ENCODE results near the gene TECR. TPM values are rescaled to one million over a fixed set of nuclear protein-coding genes. Genes with fewer than 3 reads are reported as not detected.
A peak's percentile ranks its signal among the peaks of the same experiment; 100 is the strongest.

The TECR gene
- total RNA-seq, 3 donors from 2014 or later (not counting 1 experiment from before 2014, with no cell fraction given) = 123 to 158 (median 131) TPM

GRCh38 chr19:14561847-14562351, 32.5 kb downstream of the TECR start:
- TF ChIP-seq CTCF (IDR thresholded peaks at IDR 0.05) = no peak
- peaks cover 19% of the 10 kb centered on the region for H3K36me3 ChIP-seq (ENCODE audit: control insufficient read depth, insufficient read depth, low read length)
- Mint-ChIP-seq H3K9me3 (no peaks in the 10 kb centered on the region), H3K27me3 (ENCODE audit: low read depth in 2 of 2) (no peaks in the 10 kb centered on the region), H3K36me3 (no peaks in the 10 kb centered on the region), H3K4me3 (peak overlapping the region; percentile 85), H3K27ac (peak overlapping the region; percentile 94 to 95), H3K4me1 (peaks cover 21 to 62% of the 10 kb centered on the region in 2 donors)
- H3K27me3 ChIP-seq (ENCODE audit: control insufficient read depth, insufficient read depth, low read length) = no peaks in the 10 kb centered on the region
- ATAC-seq (peak; percentile 77 to 87 (median 86)), DNase-seq (peak; percentile 55 to 64)
- intact Hi-C loops (cut with micrococcal nuclease) = no loop called here
- H3K27ac ChIP-seq (ENCODE audit: low read length) = peak overlapping the region; percentile 95
- H3K4me3 ChIP-seq (ENCODE audit: low read length) = peak overlapping the region; percentile 54
- no peaks in the 10 kb centered on the region for H3K9me3 ChIP-seq (ENCODE audit: control insufficient read depth, insufficient read depth, low read length)
- peaks cover 86% of the 10 kb centered on the region for H3K4me1 ChIP-seq (ENCODE audit: control insufficient read depth, insufficient read depth, low read length)
- WGBS (ENCODE audit: insufficient coverage) = 25% methylated on average over 22 of the region's 22 CpGs

GRCh38 chr19:14562660-14563589, 33.5 kb downstream of the TECR start:
- Mint-ChIP-seq H3K9me3 (no peaks in the 10 kb centered on the region), H3K4me3 (peak overlapping the region; percentile 85), H3K4me1 (peaks cover 31 to 72% of the 10 kb centered on the region in 2 donors), H3K27ac (peak overlapping the region; percentile 94 to 95), H3K27me3 (ENCODE audit: low read depth in 2 of 2) (no peaks in the 10 kb centered on the region), H3K36me3 (no peaks in the 10 kb centered on the region)
- peak overlapping the region; percentile 95 for H3K27ac ChIP-seq (ENCODE audit: low read length)
- H3K4me1 ChIP-seq (ENCODE audit: control insufficient read depth, insufficient read depth, low read length) = peaks cover 90% of the 10 kb centered on the region
- H3K9me3 ChIP-seq (ENCODE audit: control insufficient read depth, insufficient read depth, low read length) = no peaks in the 10 kb centered on the region
- TF ChIP-seq CTCF (IDR thresholded peaks at IDR 0.05) = no peak
- 88% methylated on average over 23 of the region's 23 CpGs for WGBS (ENCODE audit: insufficient coverage)
- H3K36me3 ChIP-seq (ENCODE audit: control insufficient read depth, insufficient read depth, low read length) = peaks cover 22% of the 10 kb centered on the region
- DNase-seq (no peak), ATAC-seq (no peak)
- intact Hi-C loops (cut with micrococcal nuclease) = no loop called here
- no peaks in the 10 kb centered on the region for H3K27me3 ChIP-seq (ENCODE audit: control insufficient read depth, insufficient read depth, low read length)
- peak overlapping the region; percentile 54 for H3K4me3 ChIP-seq (ENCODE audit: low read length)

- H3K27me3 ChIP-seq (ENCODE audit: control insufficient read depth, insufficient read depth, low read length) = no peaks in the 10 kb centered on the region
- H3K27ac ChIP-seq (ENCODE audit: low read length) = peak overlapping the region; percentile 95
- Mint-ChIP-seq H3K9me3 (no peaks in the 10 kb centered on the region), H3K36me3 (no peaks in the 10 kb centered on the region), H3K27me3 (ENCODE audit: low read depth in 2 of 2) (no peaks in the 10 kb centered on the region), H3K4me1 (peaks cover 38 to 75% of the 10 kb centered on the region in 2 donors), H3K27ac (peak overlapping the region; percentile 94 to 95), H3K4me3 (peak overlapping the region; percentile 85)
- no peak for TF ChIP-seq CTCF (IDR thresholded peaks at IDR 0.05)
- H3K9me3 ChIP-seq (ENCODE audit: control insufficient read depth, insufficient read depth, low read length) = no peaks in the 10 kb centered on the region
- H3K4me3 ChIP-seq (ENCODE audit: low read length) = no peak overlapping the region
- ATAC-seq (no peak), DNase-seq (peak in 1 of 2 donors; percentile 6)
- WGBS (ENCODE audit: insufficient coverage) = 87% methylated on average over 16 of the region's 16 CpGs
- peaks cover 25% of the 10 kb centered on the region for H3K36me3 ChIP-seq (ENCODE audit: control insufficient read depth, insufficient read depth, low read length)
- intact Hi-C loops (cut with micrococcal nuclease) = no loop called here
- H3K4me1 ChIP-seq (ENCODE audit: control insufficient read depth, insufficient read depth, low read length) = peaks cover 89% of the 10 kb centered on the region
These were observed 34.2 kb downstream of the TECR start for GRCh38 chr19:14563590-14563926.

All from natural killer cell (primary cell).